ENCODE data around the gene FHL1.

FHL1 gene

GRCh38 chrX:136201601-136202000 is 54.3 kb downstream of the FHL1 start:
- H3K4me3 ChIP-seq (ENCODE audit: control insufficient read depth, low read depth, low read length) = no peak overlapping the region

GRCh38 chrX:136202889-136203288 is 55.6 kb downstream of the FHL1 start:
- H3K4me3 ChIP-seq (ENCODE audit: control insufficient read depth, low read depth, low read length) = no peak overlapping the region
- TF ChIP-seq CTCF (IDR thresholded peaks at IDR 0.05; ENCODE audit: control insufficient read depth, insufficient read depth, low read depth, low read length, missing control alignments) = no peak
- peak; percentile 66 for DNase-seq (ENCODE audit: low read depth)

More at GRCh38 chrX:136201601-136202000, 54.3 kb downstream of the FHL1 start:
- TF ChIP-seq CTCF (IDR thresholded peaks at IDR 0.05; ENCODE audit: control insufficient read depth, insufficient read depth, low read depth, low read length, missing control alignments) = no peak
- DNase-seq (ENCODE audit: low read depth) = no peak

GRCh38 chrX:136203438-136203837 is 56.1 kb downstream of the FHL1 start:
- H3K4me3 ChIP-seq (ENCODE audit: control insufficient read depth, low read depth, low read length) = no peak overlapping the region
- TF ChIP-seq CTCF (IDR thresholded peaks at IDR 0.05; ENCODE audit: control insufficient read depth, insufficient read depth, low read depth, low read length, missing control alignments) = no peak
- DNase-seq (ENCODE audit: low read depth) = no peak

- DNase-seq (ENCODE audit: low read depth) = no peak
- H3K4me3 ChIP-seq (ENCODE audit: control insufficient read depth, low read depth, low read length) = no peak overlapping the region
- no peak for TF ChIP-seq CTCF (IDR thresholded peaks at IDR 0.05; ENCODE audit: control insufficient read depth, insufficient read depth, low read depth, low read length, missing control alignments)
Measured at GRCh38 chrX:136203951-136204350, 56.6 kb downstream of the FHL1 start.

GRCh38 chrX:136204571-136204970 is 57.2 kb downstream of the FHL1 start:
- no peak for DNase-seq (ENCODE audit: low read depth)
- no peak for TF ChIP-seq CTCF (IDR thresholded peaks at IDR 0.05; ENCODE audit: control insufficient read depth, insufficient read depth, low read depth, low read length, missing control alignments)
- H3K4me3 ChIP-seq (ENCODE audit: control insufficient read depth, low read depth, low read length) = no peak overlapping the region

GRCh38 chrX:136205882-136206380 is 58.6 kb downstream of the FHL1 start:
- TF ChIP-seq CTCF (IDR thresholded peaks at IDR 0.05; ENCODE audit: control insufficient read depth, insufficient read depth, low read depth, low read length, missing control alignments) = no peak
- DNase-seq (ENCODE audit: low read depth) = no peak
- H3K4me3 ChIP-seq (ENCODE audit: control insufficient read depth, low read depth, low read length) = no peak overlapping the region

GRCh38 chrX:136206916-136207315 is 59.6 kb downstream of the FHL1 start:
- TF ChIP-seq CTCF (IDR thresholded peaks at IDR 0.05; ENCODE audit: control insufficient read depth, insufficient read depth, low read depth, low read length, missing control alignments) = no peak
- no peak overlapping the region for H3K4me3 ChIP-seq (ENCODE audit: control insufficient read depth, low read depth, low read length)
- DNase-seq (ENCODE audit: low read depth) = no peak

All from AG09309 (cell line).